Activated CD4-positive, alpha-beta T cell treated with anti-CD3 and anti-CD28 coated beads, Interleukin-2, amount 50 U/mL, for 4 hours (primary cell): ENCODE data around the gene BCL2.

Source experiments
- DNase-seq, 2 experiments: peaks; one replicate each; pipeline ENCODE4 v3.0.0-alpha.2; 2020

Gene BCL2

GRCh38 chr18:63135101-63135500 is 184.5 kb downstream of the BCL2 start:
- no peak for DNase-seq

- DNase-seq = no peak
These were observed 186.8 kb downstream of the BCL2 start for GRCh38 chr18:63132819-63133200.

- DNase-seq = no peak
These were observed 187.4 kb downstream of the BCL2 start for GRCh38 chr18:63131959-63132818.

GRCh38 chr18:63131106-63131958 is 188.2 kb downstream of the BCL2 start:
- peak; percentile 59 to 61 for DNase-seq

GRCh38 chr18:63130176-63130575 is 189.4 kb downstream of the BCL2 start:
- DNase-seq = no peak

GRCh38 chr18:63128237-63128974 is 191.2 kb downstream of the BCL2 start:
- DNase-seq = no peak

GRCh38 chr18:63126134-63127069 is 193.2 kb downstream of the BCL2 start:
- no peak for DNase-seq

GRCh38 chr18:63120620-63121019 is 198.9 kb downstream of the BCL2 start:
- DNase-seq = no peak

- peak in 1 of 2 experiments; percentile 15 for DNase-seq
These were observed 199.9 kb downstream of the BCL2 start for GRCh38 chr18:63119647-63120046.

- no peak for DNase-seq
These were observed 205.5 kb downstream of the BCL2 start for GRCh38 chr18:63113899-63114565.

- no peak for DNase-seq
These were observed 206.9 kb downstream of the BCL2 start for GRCh38 chr18:63112706-63113105.

GRCh38 chr18:63111671-63112402 is 207.7 kb downstream of the BCL2 start:
- no peak for DNase-seq

GRCh38 chr18:63109802-63110201 is 209.8 kb downstream of the BCL2 start:
- no peak for DNase-seq

- no peak for DNase-seq
These were observed 210.5 kb downstream of the BCL2 start for GRCh38 chr18:63109022-63109421.

- no peak for DNase-seq
These were observed 211.6 kb downstream of the BCL2 start for GRCh38 chr18:63107931-63108330.

GRCh38 chr18:63107171-63107845 is 212.3 kb downstream of the BCL2 start:
- no peak for DNase-seq

GRCh38 chr18:63106727-63107126 is 212.8 kb downstream of the BCL2 start:
- no peak for DNase-seq

- DNase-seq = no peak
These were observed 213.8 kb downstream of the BCL2 start for GRCh38 chr18:63105636-63106316.

- no peak for DNase-seq
These were observed 214.7 kb downstream of the BCL2 start for GRCh38 chr18:63104868-63105267.
